ENCODE results near the gene CEP89.

DNA sequence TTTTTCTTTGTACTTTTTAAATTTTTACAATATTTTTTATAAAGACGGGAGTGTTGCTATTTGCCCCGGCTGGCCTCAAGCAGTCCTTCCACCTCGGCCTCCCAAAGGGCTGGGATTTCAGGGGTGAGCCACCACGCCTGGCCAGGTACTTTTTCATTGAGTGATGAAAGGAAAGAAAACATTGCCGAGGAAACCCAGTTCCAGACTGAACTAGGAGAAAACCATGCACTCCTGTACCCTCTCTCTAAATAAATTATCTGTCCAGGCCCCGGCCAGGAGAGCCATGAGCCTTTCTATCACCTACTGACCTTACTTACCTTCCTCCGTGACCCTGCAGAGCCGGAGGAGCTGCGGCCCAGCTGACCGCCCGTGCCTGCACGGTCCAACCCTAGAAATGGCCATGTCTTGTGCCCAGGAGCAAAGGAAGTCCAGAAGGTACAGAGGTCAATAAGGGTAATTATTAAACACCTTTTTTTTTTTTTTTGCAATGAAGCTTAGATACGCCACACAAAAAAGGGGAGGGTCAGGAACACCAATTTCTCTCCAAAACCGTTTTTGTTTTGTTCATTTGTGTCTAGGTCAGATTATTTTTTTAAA, 102.3 kb downstream of the CEP89 start, which contains the start of gene SLC7A9:
- TF ChIP-seq, protein P1, sequence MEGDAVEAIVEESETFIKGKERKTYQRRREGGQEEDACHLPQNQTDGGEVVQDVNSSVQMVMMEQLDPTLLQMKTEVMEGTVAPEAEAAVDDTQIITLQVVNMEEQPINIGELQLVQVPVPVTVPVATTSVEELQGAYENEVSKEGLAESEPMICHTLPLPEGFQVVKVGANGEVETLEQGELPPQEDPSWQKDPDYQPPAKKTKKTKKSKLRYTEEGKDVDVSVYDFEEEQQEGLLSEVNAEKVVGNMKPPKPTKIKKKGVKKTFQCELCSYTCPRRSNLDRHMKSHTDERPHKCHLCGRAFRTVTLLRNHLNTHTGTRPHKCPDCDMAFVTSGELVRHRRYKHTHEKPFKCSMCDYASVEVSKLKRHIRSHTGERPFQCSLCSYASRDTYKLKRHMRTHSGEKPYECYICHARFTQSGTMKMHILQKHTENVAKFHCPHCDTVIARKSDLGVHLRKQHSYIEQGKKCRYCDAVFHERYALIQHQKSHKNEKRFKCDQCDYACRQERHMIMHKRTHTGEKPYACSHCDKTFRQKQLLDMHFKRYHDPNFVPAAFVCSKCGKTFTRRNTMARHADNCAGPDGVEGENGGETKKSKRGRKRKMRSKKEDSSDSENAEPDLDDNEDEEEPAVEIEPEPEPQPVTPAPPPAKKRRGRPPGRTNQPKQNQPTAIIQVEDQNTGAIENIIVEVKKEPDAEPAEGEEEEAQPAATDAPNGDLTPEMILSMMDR (IDR thresholded peaks at IDR 0.05; ENCODE audit: low read depth, low read length, poor library complexity, severe bottlenecking), result no peak
- TF ChIP-seq EZH2phosphoT487 (IDR thresholded peaks at IDR 0.05; ENCODE audit: borderline replicate concordance, low read length), result no peak

All from DOHH2 (cell line).